BJ (cell line): ENCODE data around the gene TMEM250. TPM values are rescaled to one million over a fixed set of nuclear protein-coding genes. Genes with fewer than 3 reads are reported as not detected.

ENCODE experiments used
- CTCF ChIA-PET: fragments of 350-600 bp; formaldehyde crosslinking; extraction: SDS; loops from one replicate; lab custom pipeline; 2021; ENCODE audit warnings: antibody characterized with exemption, inconsistent platforms; lab: Yijun Ruan, JAX
- POLR2A ChIA-PET: fragments of 300-600 bp; sonication (Branson Sonifier 250); formaldehyde crosslinking; extraction: SDS; loops from one replicate; lab custom pipeline; 2021; ENCODE audit warnings: antibody characterized with exemption; lab: Charles Lee
- DNase-seq: peaks from one replicate; pipeline ENCODE4 v3.0.0-alpha.2; 2011; ENCODE audit warnings: low read depth
- H3K27me3 ChIP-seq: 2 replicates; pipeline ENCODE4 v1.6.0; 2011; ENCODE audit warnings: low read length; ENCODE audit not compliant: control insufficient read depth, insufficient read depth
- H3K36me3 ChIP-seq: 2 replicates; pipeline ENCODE4 v1.5.1; 2011; ENCODE audit warnings: low read length; ENCODE audit not compliant: control insufficient read depth, insufficient read depth
- H3K4me3 ChIP-seq: 2 replicates; pipeline ENCODE4 v1.5.1; 2011; ENCODE audit warnings: low read depth, mild to moderate bottlenecking, control low read depth, low read length
- CTCF ChIP-seq: IDR thresholded peaks from 2 replicates; pipeline ENCODE4 v1.5.1; 2011; ENCODE audit warnings: low read depth, mild to moderate bottlenecking, control low read depth, inconsistent platforms, low read length, moderate library complexity; ENCODE audit not compliant: insufficient read depth
- polyA minus RNA-seq: library from RNA; depleted of rRNA, polyadenylated mRNA; stranded (reverse); fragments of >200 nt; gene quantifications from 2 replicates; pipeline ENCODE4 v1.2.3, GENCODE V29; 2011; rRNA and poly(A)+ RNA removed
- polyA plus RNA-seq: library from polyadenylated mRNA; depleted of rRNA; stranded (reverse); fragments of >200 nt; gene quantifications from 2 replicates; pipeline ENCODE4 v1.2.3, GENCODE V29; 2011; rRNA removed

The TMEM250 gene
- 12.3 and 20.7 TPM in 2 replicates for polyA plus RNA-seq
- polyA minus RNA-seq: 12.5 and 15.2 TPM in 2 replicates

GRCh38 chr9:136118320-136119060, at the start of gene TMEM250:
Gene TMEM250 (minus strand): TSS chr9:136118875. CDS start chr9:136116900, 1,975 bp downstream.
- CTCF ChIA-PET: interaction anchor here (1.0 to 2.0 kb wide), 5 partner anchors 9 to 321 kb away, joined by 3 to 9 read pairs (median 4); partner anchors contain the start of gene NACC2
- no peaks in the 10 kb centered on the region; the same call in 1 of the 2 replicates for H3K27me3 ChIP-seq
- peak; percentile 74 for DNase-seq
- POLR2A ChIA-PET: no interaction called here
- peaks cover 14% of the 10 kb centered on the region for H3K36me3 ChIP-seq
- no peak for TF ChIP-seq CTCF
- H3K4me3 ChIP-seq: peak within 1 kb of the TSS; percentile 60

- ChIA-PET CTCF (no interaction called here), POLR2A (no interaction called here)
- Histone ChIP-seq H3K36me3 (no peaks in the 10 kb centered on the region), H3K27me3 (peaks cover 4% of the 10 kb centered on the region), H3K4me3 (no peak overlapping the region)
- no peak for TF ChIP-seq CTCF
- no peak for DNase-seq
These were observed 44.7 kb upstream of the TMEM250 start for GRCh38 chr9:136163248-136163850.

- H3K4me3 ChIP-seq: no peak overlapping the region
- H3K36me3 ChIP-seq: no peaks in the 10 kb centered on the region
- peaks cover 14% of the 10 kb centered on the region for H3K27me3 ChIP-seq
- TF ChIP-seq CTCF: no peak
- CTCF ChIA-PET: no interaction called here
- DNase-seq: no peak
- POLR2A ChIA-PET: no interaction called here
These were observed 42.4 kb upstream of the TMEM250 start for GRCh38 chr9:136160995-136161610.

GRCh38 chr9:136160381-136160841, 41.7 kb upstream of the TMEM250 start:
- no peak overlapping the region for H3K4me3 ChIP-seq
- H3K27me3 ChIP-seq: peaks cover 18% of the 10 kb centered on the region
- no peak for TF ChIP-seq CTCF
- ChIA-PET CTCF (no interaction called here), POLR2A (no interaction called here)
- DNase-seq: no peak
- no peaks in the 10 kb centered on the region for H3K36me3 ChIP-seq

GRCh38 chr9:136159851-136160250, 41.2 kb upstream of the TMEM250 start:
- no peak for DNase-seq
- ChIA-PET CTCF (no interaction called here), POLR2A (no interaction called here)
- no peak for TF ChIP-seq CTCF
- H3K4me3 ChIP-seq: no peak overlapping the region
- H3K27me3 ChIP-seq: peaks cover 18% of the 10 kb centered on the region
- H3K36me3 ChIP-seq: no peaks in the 10 kb centered on the region
